Natural killer cell treated with Interleukin-12 subunit alpha and Interleukin-12 subunit beta and Interleukin-15 and Interleukin-18, amount 100 ng/mL, for 72 hours (primary cell): Measurements from ENCODE around the gene CEACAM5. TPM values are rescaled to one million over a fixed set of nuclear protein-coding genes. Genes with fewer than 3 reads are reported as not detected.

Experiments
- ATAC-seq, 2 donors: fragments of 150-1000 bp; cut with Tn5 transposase in 1 of 2; sonication (Bioruptor Pico), chemical (Tn5 transposase) in 1 of 2; 2 replicates each; pipeline ENCODE4 v1.10.0; 2021
- DNase-seq: peaks from one replicate; pipeline ENCODE4 v3.0.0; 2022; ENCODE audit warnings: low spot score
- H3K27ac Mint-ChIP-seq, 2 donors: 1 replicate in 1 of 2; 2 replicates in 1 of 2; pipeline ENCODE4 v1.8.0; 2022; ENCODE audit warnings: mixed read lengths in 2 of 2, mild to moderate bottlenecking in 1 of 2, moderate library complexity in 1 of 2
- H3K27me3 Mint-ChIP-seq, 2 donors: 1 replicate in 1 of 2; 2 replicates in 1 of 2; pipeline ENCODE4 v1.8.0; 2022; ENCODE audit warnings: mixed read lengths in 2 of 2
- H3K36me3 Mint-ChIP-seq: one replicate; pipeline ENCODE4 v1.8.0; 2022; ENCODE audit warnings: mixed read lengths
- H3K4me1 Mint-ChIP-seq, 2 donors: 1 replicate in 1 of 2; 2 replicates in 1 of 2; pipeline ENCODE4 v1.8.0; 2022; ENCODE audit warnings: low read depth in 2 of 2, mixed read lengths in 2 of 2, mild to moderate bottlenecking in 1 of 2
- H3K4me3 Mint-ChIP-seq: one replicate; pipeline ENCODE4 v1.8.0; 2022; ENCODE audit warnings: mixed read lengths
- H3K9me3 Mint-ChIP-seq: 2 replicates; pipeline ENCODE4 v1.8.0; 2022; ENCODE audit warnings: mixed read lengths
- total RNA-seq, 2 donors: library from RNA; stranded (reverse); gene quantifications; one replicate each; pipeline ENCODE4 v1.2.3, GENCODE V29; 2022

Gene CEACAM5
- total RNA-seq, 2 donors from 2014 or later = not detected

GRCh38 chr19:41694831-41695635 is 13.4 kb upstream of the CEACAM5 start:
- Mint-ChIP-seq H3K9me3 (no peaks in the 10 kb centered on the region), H3K36me3 (peaks cover 6% of the 10 kb centered on the region), H3K4me1 (peaks cover 0 to 7% of the 10 kb centered on the region in 2 donors), H3K4me3 (no peak overlapping the region), H3K27me3 (peaks cover 19 to 28% of the 10 kb centered on the region in 2 donors), H3K27ac (no peak overlapping the region)
- no peak for ATAC-seq
- no peak for DNase-seq

GRCh38 chr19:41695745-41696144 is 12.7 kb upstream of the CEACAM5 start:
- H3K36me3 Mint-ChIP-seq = peaks cover 6% of the 10 kb centered on the region
- peaks cover 0 to 7% of the 10 kb centered on the region in 2 donors for H3K4me1 Mint-ChIP-seq
- ATAC-seq (peak in 1 of 2 donors; percentile 16), DNase-seq (no peak)
- H3K27ac Mint-ChIP-seq = no peak overlapping the region
- H3K27me3 Mint-ChIP-seq = peaks cover 19 to 28% of the 10 kb centered on the region in 2 donors
- no peak overlapping the region for H3K4me3 Mint-ChIP-seq
- H3K9me3 Mint-ChIP-seq = no peaks in the 10 kb centered on the region

GRCh38 chr19:41696402-41697197 is 11.8 kb upstream of the CEACAM5 start:
- ATAC-seq (peak in 1 of 2 donors; percentile 30), DNase-seq (no peak)
- Mint-ChIP-seq H3K27ac (no peak overlapping the region), H3K36me3 (peaks cover 6% of the 10 kb centered on the region), H3K4me1 (no peaks in the 10 kb centered on the region), H3K4me3 (no peak overlapping the region), H3K27me3 (peaks cover 13 to 20% of the 10 kb centered on the region in 2 donors), H3K9me3 (no peaks in the 10 kb centered on the region)

GRCh38 chr19:41697198-41697855 is 11.1 kb upstream of the CEACAM5 start:
- Mint-ChIP-seq H3K27me3 (peaks cover 11 to 19% of the 10 kb centered on the region in 2 donors), H3K36me3 (peaks cover 6% of the 10 kb centered on the region), H3K27ac (no peak overlapping the region), H3K4me3 (no peak overlapping the region), H3K4me1 (no peaks in the 10 kb centered on the region), H3K9me3 (no peaks in the 10 kb centered on the region)
- ATAC-seq (no peak), DNase-seq (no peak)

GRCh38 chr19:41698746-41699230 is 9.6 kb upstream of the CEACAM5 start:
- no peak overlapping the region for H3K27ac Mint-ChIP-seq

GRCh38 chr19:41699231-41699967 is 9.0 kb upstream of the CEACAM5 start:
- Mint-ChIP-seq H3K27me3 (peaks cover 0 to 16% of the 10 kb centered on the region in 2 donors), H3K27ac (no peak overlapping the region), H3K9me3 (no peaks in the 10 kb centered on the region), H3K4me3 (no peak overlapping the region), H3K4me1 (no peaks in the 10 kb centered on the region), H3K36me3 (no peaks in the 10 kb centered on the region)
- DNase-seq (no peak), ATAC-seq (no peak)

More at GRCh38 chr19:41698746-41699230, 9.6 kb upstream of the CEACAM5 start:
- peaks cover 0 to 16% of the 10 kb centered on the region in 2 donors for H3K27me3 Mint-ChIP-seq
- H3K36me3 Mint-ChIP-seq = no peaks in the 10 kb centered on the region
- H3K9me3 Mint-ChIP-seq = no peaks in the 10 kb centered on the region
- no peak overlapping the region for H3K4me3 Mint-ChIP-seq
- DNase-seq (no peak), ATAC-seq (no peak)
- H3K4me1 Mint-ChIP-seq = no peaks in the 10 kb centered on the region

GRCh38 chr19:41699968-41700323 is 8.5 kb upstream of the CEACAM5 start:
- Mint-ChIP-seq H3K27me3 (peaks cover 0 to 16% of the 10 kb centered on the region in 2 donors), H3K9me3 (no peaks in the 10 kb centered on the region), H3K36me3 (no peaks in the 10 kb centered on the region), H3K4me3 (no peak overlapping the region), H3K4me1 (no peaks in the 10 kb centered on the region), H3K27ac (no peak overlapping the region)
- DNase-seq (no peak), ATAC-seq (no peak)

GRCh38 chr19:41700381-41701195 is 7.8 kb upstream of the CEACAM5 start:
- DNase-seq (no peak), ATAC-seq (no peak)
- Mint-ChIP-seq H3K36me3 (no peaks in the 10 kb centered on the region), H3K9me3 (no peaks in the 10 kb centered on the region), H3K27me3 (peaks cover 2 to 20% of the 10 kb centered on the region in 2 donors), H3K27ac (no peak overlapping the region), H3K4me3 (no peak overlapping the region), H3K4me1 (no peaks in the 10 kb centered on the region)

- no peaks in the 10 kb centered on the region for H3K9me3 Mint-ChIP-seq
Measured at GRCh38 chr19:41701401-41702075, 6.9 kb upstream of the CEACAM5 start.

GRCh38 chr19:41702171-41702651 is 6.2 kb upstream of the CEACAM5 start:
- peaks cover 11 to 17% of the 10 kb centered on the region in 2 donors for H3K27me3 Mint-ChIP-seq
- no peak for DNase-seq

More at GRCh38 chr19:41701401-41702075, 6.9 kb upstream of the CEACAM5 start:
- Mint-ChIP-seq H3K36me3 (no peaks in the 10 kb centered on the region), H3K4me1 (no peaks in the 10 kb centered on the region), H3K27me3 (peaks cover 11 to 17% of the 10 kb centered on the region in 2 donors), H3K4me3 (no peak overlapping the region), H3K27ac (no peak overlapping the region)
- no peak for ATAC-seq
- no peak for DNase-seq

GRCh38 chr19:41703602-41704293 is 4.7 kb upstream of the CEACAM5 start:
- Mint-ChIP-seq H3K27ac (no peak overlapping the region), H3K4me1 (peaks cover 5% of the 10 kb centered on the region in 2 donors), H3K4me3 (no peak overlapping the region), H3K9me3 (no peaks in the 10 kb centered on the region), H3K36me3 (no peaks in the 10 kb centered on the region), H3K27me3 (peaks cover 11 to 14% of the 10 kb centered on the region in 2 donors)
- ATAC-seq (no peak), DNase-seq (no peak)

More at GRCh38 chr19:41702171-41702651, 6.2 kb upstream of the CEACAM5 start:
- H3K27ac Mint-ChIP-seq = no peak overlapping the region
- peaks cover 5% of the 10 kb centered on the region in 2 donors for H3K4me1 Mint-ChIP-seq
- no peaks in the 10 kb centered on the region for H3K9me3 Mint-ChIP-seq
- ATAC-seq = no peak
- no peak overlapping the region for H3K4me3 Mint-ChIP-seq
- no peaks in the 10 kb centered on the region for H3K36me3 Mint-ChIP-seq
